ENCODE measurements around the gene SACS.
A peak's percentile ranks its signal among the peaks of the same experiment; 100 is the strongest.

Gene SACS

GRCh38 chr13:23468811-23469210, 35.3 kb upstream of the SACS start:
- Histone ChIP-seq H2AFZ (ENCODE audit: low read depth, low read length) (no peak overlapping the region), H3K4me2 (ENCODE audit: low read length) (no peak overlapping the region), H3K79me2 (ENCODE audit: low read length) (no peaks in the 10 kb centered on the region), H3K4me1 (ENCODE audit: low read length) (peaks cover 8% of the 10 kb centered on the region; the same call in 1 of the 2 replicates), H3K36me3 (replicated peaks; ENCODE audit: low read depth, low read length) (no peaks in the 10 kb centered on the region), H3K27me3 (ENCODE audit: low read depth, low read length) (peaks cover 23% of the 10 kb centered on the region), H3K4me3 (ENCODE audit: low read length) (no peak overlapping the region), H3K27ac (ENCODE audit: low read length) (no peak overlapping the region), H3K9me3 (ENCODE audit: insufficient read depth, low read length) (no peaks in the 10 kb centered on the region), H3K9ac (ENCODE audit: low read length) (no peak overlapping the region), H4K20me1 (ENCODE audit: insufficient read depth, low read length) (no peaks in the 10 kb centered on the region)
- no peak for TF ChIP-seq EZH2phosphoT487 (IDR thresholded peaks at IDR 0.05; ENCODE audit: low read depth)
- TF ChIP-seq CTCF (IDR thresholded peaks at IDR 0.05; ENCODE audit: low read depth, low read length): no peak

GRCh38 chr13:23467932-23468278, 34.4 kb upstream of the SACS start:
- Histone ChIP-seq H2AFZ (ENCODE audit: low read depth, low read length) (no peak overlapping the region), H3K4me1 (ENCODE audit: low read length) (peaks cover 13% of the 10 kb centered on the region), H3K9ac (ENCODE audit: low read length) (no peak overlapping the region), H4K20me1 (ENCODE audit: insufficient read depth, low read length) (no peaks in the 10 kb centered on the region), H3K79me2 (ENCODE audit: low read length) (no peaks in the 10 kb centered on the region), H3K27ac (ENCODE audit: low read length) (no peak overlapping the region), H3K9me3 (ENCODE audit: insufficient read depth, low read length) (no peaks in the 10 kb centered on the region), H3K36me3 (replicated peaks; ENCODE audit: low read depth, low read length) (no peaks in the 10 kb centered on the region), H3K4me2 (ENCODE audit: low read length) (no peak overlapping the region), H3K27me3 (ENCODE audit: low read depth, low read length) (peaks cover 23% of the 10 kb centered on the region), H3K4me3 (ENCODE audit: low read length) (no peak overlapping the region)
- TF ChIP-seq CTCF (IDR thresholded peaks at IDR 0.05; ENCODE audit: low read depth, low read length) (no peak), EZH2phosphoT487 (IDR thresholded peaks at IDR 0.05; ENCODE audit: low read depth) (no peak)

GRCh38 chr13:23467048-23467931, 33.8 kb upstream of the SACS start:
- H2AFZ ChIP-seq (ENCODE audit: low read depth, low read length): peak overlapping the region; percentile 79
- peak overlapping the region; percentile 87 for H3K4me2 ChIP-seq (ENCODE audit: low read length)
- peak overlapping the region; percentile 75; the same call in 1 of the 2 replicates for H3K4me3 ChIP-seq (ENCODE audit: low read length)
- H4K20me1 ChIP-seq (ENCODE audit: insufficient read depth, low read length): no peaks in the 10 kb centered on the region
- no peak overlapping the region for H3K27ac ChIP-seq (ENCODE audit: low read length)
- H3K9me3 ChIP-seq (ENCODE audit: insufficient read depth, low read length): no peaks in the 10 kb centered on the region
- TF ChIP-seq EZH2phosphoT487 (IDR thresholded peaks at IDR 0.05; ENCODE audit: low read depth): no peak
- TF ChIP-seq CTCF (IDR thresholded peaks at IDR 0.05; ENCODE audit: low read depth, low read length): no peak
- no peaks in the 10 kb centered on the region for H3K36me3 ChIP-seq (replicated peaks; ENCODE audit: low read depth, low read length)
- H3K4me1 ChIP-seq (ENCODE audit: low read length): peaks cover 19% of the 10 kb centered on the region
- H3K9ac ChIP-seq (ENCODE audit: low read length): peak overlapping the region; percentile 62; the same call in 1 of the 2 replicates
- peaks cover 23% of the 10 kb centered on the region for H3K27me3 ChIP-seq (ENCODE audit: low read depth, low read length)
- H3K79me2 ChIP-seq (ENCODE audit: low read length): no peaks in the 10 kb centered on the region

DNA sequence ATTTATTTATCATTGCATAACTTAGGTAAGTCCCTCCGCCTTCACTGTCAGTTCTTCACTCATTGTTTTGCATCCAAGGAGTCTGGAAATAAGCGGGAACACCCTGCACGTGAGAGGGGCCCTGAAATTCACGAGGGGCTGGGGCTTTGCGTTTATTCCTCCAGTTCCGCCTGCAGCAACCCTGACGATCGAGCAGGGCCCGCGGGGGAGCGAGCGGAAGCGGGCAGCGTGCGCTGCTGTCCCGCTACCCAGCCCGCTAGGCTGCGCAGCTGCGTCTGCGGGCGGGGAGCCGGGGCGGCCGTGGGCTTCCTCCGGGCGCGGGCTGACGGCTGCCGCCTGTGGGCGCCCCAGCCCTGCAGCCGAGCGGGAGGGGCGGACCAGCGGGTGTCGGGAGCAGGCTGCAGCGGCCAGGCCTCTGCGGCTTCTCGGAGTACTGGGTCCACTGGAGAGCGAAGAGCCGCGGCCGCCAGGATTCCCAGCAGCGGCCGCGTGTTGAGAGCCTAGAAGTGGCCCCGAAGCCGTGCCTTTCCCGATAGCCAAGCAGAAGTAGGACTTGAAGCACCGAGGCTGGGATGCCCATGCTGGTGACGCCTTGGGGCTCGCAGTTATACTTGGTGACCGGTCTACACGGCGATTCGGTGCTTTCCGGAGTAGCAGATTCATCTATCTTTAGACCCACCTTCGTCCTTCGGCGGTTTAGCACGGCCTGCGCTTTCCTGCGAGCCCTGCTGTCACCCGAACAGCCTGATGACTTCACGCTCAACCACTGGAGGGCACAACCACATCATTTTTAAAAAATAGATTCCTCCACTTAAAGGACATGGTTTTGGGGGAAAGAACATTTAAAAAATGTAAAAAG, 32.9 kb upstream of the SACS start:
- H3K9ac ChIP-seq (ENCODE audit: low read length): peak overlapping the region; percentile 62
- TF ChIP-seq CTCF (IDR thresholded peaks at IDR 0.05; ENCODE audit: low read depth, low read length): peak; percentile 60
- no peak for TF ChIP-seq EZH2phosphoT487 (IDR thresholded peaks at IDR 0.05; ENCODE audit: low read depth)
- H3K36me3 ChIP-seq (replicated peaks; ENCODE audit: low read depth, low read length): no peaks in the 10 kb centered on the region
- peaks cover 20% of the 10 kb centered on the region for H3K27me3 ChIP-seq (ENCODE audit: low read depth, low read length)
- H3K4me3 ChIP-seq (ENCODE audit: low read length): peak overlapping the region; percentile 75
- H3K4me1 ChIP-seq (ENCODE audit: low read length): peaks cover 21% of the 10 kb centered on the region
- peak overlapping the region; percentile 85 for H2AFZ ChIP-seq (ENCODE audit: low read depth, low read length)
- H4K20me1 ChIP-seq (ENCODE audit: insufficient read depth, low read length): no peaks in the 10 kb centered on the region
- no peak overlapping the region for H3K27ac ChIP-seq (ENCODE audit: low read length)
- H3K9me3 ChIP-seq (ENCODE audit: insufficient read depth, low read length): no peaks in the 10 kb centered on the region
- H3K4me2 ChIP-seq (ENCODE audit: low read length): peak overlapping the region; percentile 87
- no peaks in the 10 kb centered on the region for H3K79me2 ChIP-seq (ENCODE audit: low read length)
